HL-60/S4 treated with phorbol 12-myristate 13-acetate at 8.2 ng/mL for 4 days and 3 days (cell line): ENCODE measurements around the gene TBC1D28.
"Not testable (repeated sequence)": the region's sequence is repeated elsewhere in the genome, so short reads cannot be mapped to it uniquely, and the experiment has no call there.

Experiments used
- in situ Hi-C: fragments of 300-500 bp; cut with MboI; formaldehyde crosslinking; loops from 2 replicates; pipeline ENCODE4 v1.15.0; 2022; ENCODE audit warnings: low sequenced_read_pairs

The TBC1D28 gene

GRCh38 chr17:18617613-18618012 is 26.6 kb downstream of the TBC1D28 start:
- in situ Hi-C loops: not testable (repeated sequence)

GRCh38 chr17:18613016-18613415 is 31.2 kb downstream of the TBC1D28 start:
- in situ Hi-C loops: not testable (repeated sequence)

- in situ Hi-C loops: not testable (repeated sequence)
These were observed 51.1 kb downstream of the TBC1D28 start for GRCh38 chr17:18593138-18593537.
